Astrocyte (in vitro differentiated cells and primary cell): ENCODE data around the gene FHL1.

Source experiments
- CTCF ChIP-seq: IDR thresholded peaks from 2 replicates; pipeline ENCODE4 v1.5.1; 2011; ENCODE audit warnings: low read depth, mild to moderate bottlenecking, inconsistent platforms, low read length, moderate library complexity; ENCODE audit not compliant: insufficient read depth
- EZH2 ChIP-seq: IDR thresholded peaks from 2 replicates; pipeline ENCODE4 v1.6.1; 2012; ENCODE audit warnings: mild to moderate bottlenecking, low read length, inconsistent platforms; ENCODE audit not compliant: insufficient read depth

- no peak for TF ChIP-seq CTCF
- TF ChIP-seq EZH2, result no peak
Observed at GRCh38 chrX:136198010-136198409, 50.7 kb downstream of the FHL1 start.
